T-helper 2 cell treated with Interferon-gamma antibody and Interleukin-4, amounts not matched to agents 5 μg/mL and 100 μg/mL, for 36 hours (primary cell): ENCODE data around the gene WT1.
A peak's percentile ranks its signal among the peaks of the same experiment; 100 is the strongest.

Source experiments
- DNase-seq: peaks from one replicate; pipeline ENCODE4 v3.0.0; 2021; ENCODE audit warnings: low spot score
- H3K27ac Mint-ChIP-seq: one replicate; pipeline ENCODE4 v1.8.0; 2021; ENCODE audit warnings: mild to moderate bottlenecking, mixed read lengths
- H3K27me3 Mint-ChIP-seq: one replicate; pipeline ENCODE4 v1.8.0; 2021; ENCODE audit warnings: low read depth, mixed read lengths
- H3K36me3 Mint-ChIP-seq: one replicate; pipeline ENCODE4 v1.8.0; 2021; ENCODE audit warnings: low read depth, mixed read lengths
- H3K4me1 Mint-ChIP-seq: one replicate; pipeline ENCODE4 v1.8.0; 2021; ENCODE audit warnings: low read depth, mixed read lengths
- H3K4me3 Mint-ChIP-seq: one replicate; pipeline ENCODE4 v1.8.0; 2022; ENCODE audit warnings: mild to moderate bottlenecking, moderate library complexity, mixed read lengths
- H3K9me3 Mint-ChIP-seq: one replicate; pipeline ENCODE4 v1.8.0; 2021; ENCODE audit warnings: mixed read lengths

Gene WT1

DNA sequence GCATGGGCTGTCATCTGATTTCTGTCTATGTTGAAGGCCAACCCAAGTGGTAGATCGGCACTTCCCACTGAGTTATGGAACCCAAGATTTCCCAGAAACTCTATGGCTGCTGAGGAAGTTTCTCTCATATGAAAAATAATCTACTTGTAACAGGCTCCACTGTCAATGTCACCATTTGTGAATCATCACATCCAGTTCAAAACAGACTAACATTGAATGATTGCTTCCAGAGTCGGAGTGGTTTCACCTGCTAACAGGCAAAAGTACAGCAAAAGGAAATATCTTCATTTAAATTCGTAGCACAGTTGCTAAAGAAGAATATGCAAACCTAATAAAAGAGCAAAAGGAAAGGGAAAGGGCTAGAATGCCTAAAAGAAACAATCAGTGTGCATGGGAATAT is 12.8 kb downstream of the WT1 start:
- Mint-ChIP-seq H3K27ac (no peak overlapping the region), H3K36me3 (no peaks in the 10 kb centered on the region), H3K9me3 (no peaks in the 10 kb centered on the region), H3K4me1 (peaks cover 38% of the 10 kb centered on the region), H3K4me3 (no peak overlapping the region), H3K27me3 (peaks cover 68% of the 10 kb centered on the region)
- no peak for DNase-seq

- Mint-ChIP-seq H3K4me3 (peak overlapping the region; percentile 73), H3K27me3 (peaks cover 67% of the 10 kb centered on the region), H3K36me3 (no peaks in the 10 kb centered on the region), H3K27ac (peak overlapping the region; percentile 82), H3K4me1 (peaks cover 37% of the 10 kb centered on the region), H3K9me3 (no peaks in the 10 kb centered on the region)
- DNase-seq, result no peak
These were observed 13.3 kb downstream of the WT1 start for GRCh38 chr11:32421992-32422391.

DNA sequence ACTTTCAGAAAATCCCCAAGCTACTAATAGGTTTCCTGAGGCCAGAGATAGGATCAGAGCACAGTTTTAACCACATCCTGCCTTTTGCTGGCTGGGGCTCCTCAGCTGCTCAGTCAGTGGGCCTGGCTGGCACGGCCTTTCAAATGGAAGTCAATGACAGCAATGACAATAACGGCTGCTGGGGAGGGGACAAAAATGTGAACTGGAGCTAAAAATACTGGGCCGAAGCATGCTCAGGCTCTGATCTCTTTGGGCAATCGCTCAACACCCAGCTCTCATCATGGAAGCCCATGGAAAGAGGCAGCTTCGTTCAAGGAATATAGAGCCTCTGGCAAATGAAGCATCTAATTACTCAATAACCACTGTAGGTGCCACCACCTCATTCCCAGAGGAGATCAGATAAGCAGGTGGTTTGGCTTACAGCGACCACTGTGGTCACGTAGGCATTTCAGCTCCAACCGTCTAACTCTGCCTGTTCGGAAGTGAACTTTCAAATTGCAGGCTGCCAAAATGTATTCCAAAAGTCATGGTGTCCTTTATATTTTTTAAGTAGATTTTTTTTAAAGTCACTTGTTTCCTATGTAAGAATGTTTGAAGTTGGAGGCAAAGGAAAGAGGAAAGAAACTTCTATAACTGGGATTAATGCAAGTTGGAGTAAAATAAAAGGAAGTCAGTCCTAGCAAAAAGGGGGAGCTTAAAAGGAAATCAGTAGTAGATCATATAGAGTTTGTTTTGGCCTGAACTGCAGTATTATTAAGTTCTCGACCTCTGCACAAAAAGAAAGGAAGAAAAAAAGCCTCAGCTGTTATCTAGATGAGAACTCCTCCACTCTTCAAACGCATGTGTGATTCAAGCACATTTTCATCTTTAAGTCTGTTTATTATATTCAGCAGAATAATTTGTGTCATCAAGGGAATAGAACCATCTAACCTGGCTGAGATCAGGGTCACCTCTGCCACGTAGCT is 14.1 kb downstream of the WT1 start:
- Mint-ChIP-seq H3K4me3 (peak overlapping the region; percentile 73), H3K27me3 (peaks cover 67% of the 10 kb centered on the region), H3K4me1 (peaks cover 37% of the 10 kb centered on the region), H3K36me3 (no peaks in the 10 kb centered on the region), H3K9me3 (no peaks in the 10 kb centered on the region), H3K27ac (peak overlapping the region; percentile 82)
- DNase-seq, result peak; percentile 70

DNA sequence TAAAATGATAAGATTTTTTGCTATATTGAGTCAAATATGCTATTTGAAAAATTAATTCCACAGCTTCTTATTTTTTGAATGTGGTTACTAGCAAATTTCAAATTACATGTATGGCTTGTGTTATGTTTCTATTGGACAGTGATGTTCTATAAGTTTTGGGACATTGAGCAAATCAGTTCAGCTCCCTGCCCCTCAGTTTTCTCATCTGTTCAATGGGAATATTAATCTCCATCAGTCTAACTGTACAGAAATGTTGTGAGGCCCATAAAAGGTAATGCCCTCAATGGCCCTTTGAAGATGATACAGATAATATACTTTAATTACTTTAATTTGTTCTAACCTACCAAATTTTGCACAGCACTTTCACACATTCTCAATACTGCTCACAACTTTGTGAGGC is 15.2 kb downstream of the WT1 start:
- no peak for DNase-seq
- Mint-ChIP-seq H3K27me3 (peaks cover 67% of the 10 kb centered on the region), H3K4me1 (peaks cover 40% of the 10 kb centered on the region), H3K27ac (no peak overlapping the region), H3K4me3 (no peak overlapping the region), H3K9me3 (no peaks in the 10 kb centered on the region), H3K36me3 (no peaks in the 10 kb centered on the region)

- no peaks in the 10 kb centered on the region for H3K36me3 Mint-ChIP-seq
- H3K27ac Mint-ChIP-seq, result no peak overlapping the region
- H3K9me3 Mint-ChIP-seq, result no peaks in the 10 kb centered on the region
- H3K4me1 Mint-ChIP-seq, result peaks cover 33% of the 10 kb centered on the region
- DNase-seq, result no peak
- no peak overlapping the region for H3K4me3 Mint-ChIP-seq
- peaks cover 62% of the 10 kb centered on the region for H3K27me3 Mint-ChIP-seq
These were observed 16.5 kb downstream of the WT1 start for GRCh38 chr11:32418836-32419235.

GRCh38 chr11:32417806-32418205 is 17.5 kb downstream of the WT1 start:
- peaks cover 63% of the 10 kb centered on the region for H3K27me3 Mint-ChIP-seq
- peaks cover 29% of the 10 kb centered on the region for H3K4me1 Mint-ChIP-seq

GRCh38 chr11:32416301-32416700 is 19.0 kb downstream of the WT1 start:
- Mint-ChIP-seq H3K4me1 (peaks cover 14% of the 10 kb centered on the region), H3K4me3 (no peak overlapping the region)

More at GRCh38 chr11:32417806-32418205, 17.5 kb downstream of the WT1 start:
- no peaks in the 10 kb centered on the region for H3K9me3 Mint-ChIP-seq
- no peak overlapping the region for H3K27ac Mint-ChIP-seq
- H3K4me3 Mint-ChIP-seq, result no peak overlapping the region
- DNase-seq, result no peak
- no peaks in the 10 kb centered on the region for H3K36me3 Mint-ChIP-seq

DNA sequence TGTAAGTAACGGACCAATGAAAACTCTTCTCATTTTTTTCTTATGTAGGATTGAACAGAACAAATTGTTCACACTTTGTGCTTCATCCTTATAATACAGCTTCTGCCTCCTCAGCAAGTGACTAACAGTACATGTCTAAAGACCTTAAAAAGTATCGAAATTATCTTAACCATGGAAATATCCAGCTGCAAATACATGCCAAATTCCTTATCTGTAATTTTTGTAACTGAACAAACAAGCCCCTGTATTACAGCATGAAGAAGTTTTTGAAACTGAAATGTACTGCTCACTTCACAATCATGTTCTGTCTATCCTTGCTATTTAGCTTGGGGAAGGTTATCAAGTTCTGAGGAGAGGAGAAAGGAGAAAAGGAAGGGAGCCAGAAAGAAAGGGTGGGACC is 20.4 kb downstream of the WT1 start:
- Mint-ChIP-seq H3K27ac (no peak overlapping the region), H3K4me1 (peaks cover 6% of the 10 kb centered on the region), H3K36me3 (no peaks in the 10 kb centered on the region), H3K27me3 (peaks cover 75% of the 10 kb centered on the region), H3K4me3 (no peak overlapping the region), H3K9me3 (no peaks in the 10 kb centered on the region)
- DNase-seq, result no peak

More at GRCh38 chr11:32416301-32416700, 19.0 kb downstream of the WT1 start:
- Mint-ChIP-seq H3K9me3 (no peaks in the 10 kb centered on the region), H3K27me3 (peaks cover 64% of the 10 kb centered on the region), H3K36me3 (no peaks in the 10 kb centered on the region), H3K27ac (no peak overlapping the region)
- no peak for DNase-seq

GRCh38 chr11:32411942-32412615 is 23.3 kb downstream of the WT1 start:
- DNase-seq, result no peak
- Mint-ChIP-seq H3K9me3 (no peaks in the 10 kb centered on the region), H3K27ac (no peak overlapping the region), H3K4me1 (peaks cover 3% of the 10 kb centered on the region), H3K4me3 (no peak overlapping the region), H3K36me3 (no peaks in the 10 kb centered on the region), H3K27me3 (peaks cover 69% of the 10 kb centered on the region)

- H3K27ac Mint-ChIP-seq, result no peak overlapping the region
- no peak for DNase-seq
- no peaks in the 10 kb centered on the region for H3K9me3 Mint-ChIP-seq
- H3K4me3 Mint-ChIP-seq, result no peak overlapping the region
- no peaks in the 10 kb centered on the region for H3K36me3 Mint-ChIP-seq
- peaks cover 24% of the 10 kb centered on the region for H3K27me3 Mint-ChIP-seq
- no peaks in the 10 kb centered on the region for H3K4me1 Mint-ChIP-seq
These were observed 29.7 kb downstream of the WT1 start for GRCh38 chr11:32405592-32405991.

GRCh38 chr11:32402836-32403235 is 32.5 kb downstream of the WT1 start:
- Mint-ChIP-seq H3K27ac (no peak overlapping the region), H3K36me3 (no peaks in the 10 kb centered on the region), H3K9me3 (no peaks in the 10 kb centered on the region), H3K27me3 (peaks cover 9% of the 10 kb centered on the region), H3K4me3 (no peak overlapping the region), H3K4me1 (no peaks in the 10 kb centered on the region)
- no peak for DNase-seq

GRCh38 chr11:32400670-32401369 is 34.5 kb downstream of the WT1 start:
- H3K4me3 Mint-ChIP-seq, result no peak overlapping the region
- H3K4me1 Mint-ChIP-seq, result no peaks in the 10 kb centered on the region
- H3K27me3 Mint-ChIP-seq, result peaks cover 12% of the 10 kb centered on the region
- H3K27ac Mint-ChIP-seq, result no peak overlapping the region
- no peaks in the 10 kb centered on the region for H3K9me3 Mint-ChIP-seq
- no peak for DNase-seq
- H3K36me3 Mint-ChIP-seq, result no peaks in the 10 kb centered on the region

- H3K27ac Mint-ChIP-seq, result no peak overlapping the region
- H3K27me3 Mint-ChIP-seq, result peaks cover 14% of the 10 kb centered on the region
- H3K9me3 Mint-ChIP-seq, result no peaks in the 10 kb centered on the region
- no peak overlapping the region for H3K4me3 Mint-ChIP-seq
- no peak for DNase-seq
- no peaks in the 10 kb centered on the region for H3K36me3 Mint-ChIP-seq
- H3K4me1 Mint-ChIP-seq, result no peaks in the 10 kb centered on the region
These were observed 35.1 kb downstream of the WT1 start for GRCh38 chr11:32400196-32400595.

GRCh38 chr11:32396991-32397390 is 38.3 kb downstream of the WT1 start:
- no peaks in the 10 kb centered on the region for H3K36me3 Mint-ChIP-seq
- H3K9me3 Mint-ChIP-seq, result no peaks in the 10 kb centered on the region
- H3K27me3 Mint-ChIP-seq, result peaks cover 23% of the 10 kb centered on the region
- H3K4me3 Mint-ChIP-seq, result no peak overlapping the region
- peaks cover 6% of the 10 kb centered on the region for H3K4me1 Mint-ChIP-seq
- H3K27ac Mint-ChIP-seq, result no peak overlapping the region
- DNase-seq, result no peak
